Lower leg skin (tissue), 4 donors: ENCODE measurements around the gene KLF7. TPM values are rescaled to one million over a fixed set of nuclear protein-coding genes. Genes with fewer than 3 reads are reported as not detected.

Experiments used
- DNase-seq, 2 donors: peaks; one replicate each; pipeline ENCODE4 v3.0.0-alpha.2; 2019; ENCODE audit warnings: low spot score in 2 of 2
- H3K4me3 ChIP-seq: fragments of 200-600 bp; sonication (generic); 2 replicates; pipeline ENCODE4 v1.5.1; 2017; ENCODE audit warnings: mild to moderate bottlenecking, low read depth; ENCODE audit not compliant: poor library complexity, severe bottlenecking
- CTCF ChIP-seq, 3 donors: fragments of 450-650 bp; IDR thresholded peaks; one replicate each; pipeline ENCODE4 v1.5.1; 2016; ENCODE audit warnings: antibody characterized with exemption in 3 of 3, mild to moderate bottlenecking in 3 of 3, moderate library complexity in 2 of 3
- POLR2A ChIP-seq, 2 donors: fragments of 450-650 bp; IDR thresholded peaks; one replicate each; pipeline ENCODE4 v1.6.1; 2016 to 2017; ENCODE audit warnings: antibody characterized with exemption in 2 of 2, mild to moderate bottlenecking in 1 of 2, moderate library complexity in 1 of 2
- WGBS, 2 donors: methylation state at CpG; one replicate each; pipeline ENCODE4 v1.1.5; 2018; 5-methylcytosine and 5-hydroxymethylcytosine counted together
- intact Hi-C: fragments of 100-400 bp; cut with DNase I; formaldehyde crosslinking; loops from one replicate; pipeline ENCODE4 v1.15.0; 2023; ENCODE audit warnings: low total_unique reads
- total RNA-seq, 4 donors: library from RNA; depleted of rRNA; stranded (reverse); fragments of >200 nt; gene quantifications; one replicate each; pipeline ENCODE4 v1.1.0, GENCODE V29; 2016

Gene KLF7
- 10 to 100 TPM; 10.7 to 26.4 (median 13.5) TPM for total RNA-seq

- DNase-seq: peak; percentile 38 to 91
- intact Hi-C loops: no loop called here
- TF ChIP-seq POLR2A (IDR thresholded peaks at IDR 0.05) (no peak), CTCF (IDR thresholded peaks at IDR 0.05) (no peak)
- H3K4me3 ChIP-seq: peak within 1 kb of the TSS; percentile 69
- 0% methylated on average over 35 to 36 of the region's 36 CpGs for WGBS, 2 donors
Observed at GRCh38 chr2:207165121-207166038, at the start of gene KLF7. Gene KLF7 (minus strand): TSS chr2:207165948. CDS start chr2:207165568, 380 bp downstream.

GRCh38 chr2:207215308-207215707 is 49.6 kb upstream of the KLF7 start:
- no peak for DNase-seq
- intact Hi-C loops: no loop called here
- 78 to 87% methylated on average over 2 of the region's 2 CpGs for WGBS, 2 donors
- H3K4me3 ChIP-seq: no peak overlapping the region
- TF ChIP-seq CTCF (IDR thresholded peaks at IDR 0.05) (no peak), POLR2A (IDR thresholded peaks at IDR 0.05) (no peak)

- TF ChIP-seq POLR2A (IDR thresholded peaks at IDR 0.05): no peak
- TF ChIP-seq CTCF (IDR thresholded peaks at IDR 0.05): no peak
- intact Hi-C loops: no loop called here
- no peak overlapping the region for H3K4me3 ChIP-seq
- 89 to 90% methylated on average over 3 of the region's 3 CpGs for WGBS, 2 donors
- DNase-seq: no peak
Observed at GRCh38 chr2:207214446-207214845, 48.7 kb upstream of the KLF7 start.

- TF ChIP-seq CTCF (IDR thresholded peaks at IDR 0.05) (no peak), POLR2A (IDR thresholded peaks at IDR 0.05) (no peak)
- H3K4me3 ChIP-seq: no peak overlapping the region
- no peak for DNase-seq
- 89 to 94% methylated on average over 3 of the region's 3 CpGs for WGBS, 2 donors
- intact Hi-C loops: no loop called here
Observed at GRCh38 chr2:207206011-207206410, 40.3 kb upstream of the KLF7 start.

- no peak for DNase-seq
- H3K4me3 ChIP-seq: no peak overlapping the region
- intact Hi-C loops: no loop called here
- TF ChIP-seq POLR2A (IDR thresholded peaks at IDR 0.05) (no peak), CTCF (IDR thresholded peaks at IDR 0.05) (no peak)
Observed at GRCh38 chr2:207205173-207205957, 39.6 kb upstream of the KLF7 start.
